ENCODE measurements around the gene SF3B6. TPM values are rescaled to one million over a fixed set of nuclear protein-coding genes. Genes with fewer than 3 reads are reported as not detected.

Gene SF3B6
- 28.6 and 46.5 TPM in 2 replicates for total RNA-seq (2011; cell fraction: chromatin; rRNA removed; ENCODE audit: low replicate concordance)
- total RNA-seq (2011; cell fraction: nucleolus; rRNA removed), result 30.5 and 30.9 TPM in 2 replicates
- 44.7 and 47.3 TPM in 2 replicates for total RNA-seq (2011; cell fraction: nucleoplasm; rRNA removed)
- total RNA-seq (2014; rRNA removed), result 170 and 188 TPM in 2 replicates
- total RNA-seq (2014; rRNA removed; fragmentation: Illumina TruSeq; extraction: Trizol), result 290 and 295 TPM in 2 replicates
- 257 and 279 TPM in 2 replicates for total RNA-seq (2015; rRNA removed; fragmentation: Illumina TruSeq; extraction: Trizol)
- 146 and 167 TPM in 2 replicates for total RNA-seq (2021)
- polyA plus RNA-seq (2011; rRNA removed), result 341 and 473 TPM in 2 replicates
- 135 and 247 TPM in 2 replicates for polyA plus RNA-seq (2011; cell fraction: cytosol; rRNA removed)
- polyA plus RNA-seq (2011; cell fraction: nucleus; rRNA removed), result 53.9 and 109 TPM in 2 replicates
- polyA plus RNA-seq (2012), result 183 and 224 TPM in 2 replicates
- 255 and 293 TPM in 2 replicates for polyA plus RNA-seq (2014; fragmentation: Illumina TruSeq; extraction: Trizol)
- polyA plus RNA-seq (2014; fragmentation: Nextera tagmentation; extraction: Ambion mirVana), result 100 to 1,000 TPM; 535 to 591 TPM
- polyA plus RNA-seq (2014; rRNA removed), result 378 and 407 TPM in 2 replicates
- 126 and 127 TPM in 2 replicates for polyA minus RNA-seq (2011; rRNA and poly(A)+ RNA removed)
- polyA minus RNA-seq (2011; cell fraction: cytosol; rRNA and poly(A)+ RNA removed), result 48.7 and 49.1 TPM in 2 replicates
- polyA minus RNA-seq (2011; cell fraction: nucleus; rRNA and poly(A)+ RNA removed), result 17.1 and 27.1 TPM in 2 replicates
- percentile 94 among the genes with signal in this experiment for Bru-seq, nascent RNA
- percentile 87 among the genes with signal in this experiment for BruChase-seq, experiment 1, labeled RNA remaining after a 2-hour chase
- percentile 87 among the genes with signal in this experiment for BruChase-seq, experiment 2, labeled RNA remaining after a 6-hour chase
- long read RNA-seq, experiment 1, transcript SF3B6-201 (4 exons, 770 nt), result major isoform, 260 of 345 reads
- long read RNA-seq, experiment 1, partial matches to known transcripts, result 26 of 345 reads
- long read RNA-seq, experiment 1, other reads (novel, unspliced or antisense), result 58 of 345 reads
- long read RNA-seq, experiment 2, transcript SF3B6-201 (4 exons, 770 nt), result major isoform, 110 of 126 reads
- long read RNA-seq, experiment 2, partial matches to known transcripts, result 9 of 126 reads
- long read RNA-seq, experiment 2, other reads (novel, unspliced or antisense), result 6 of 126 reads
- long read RNA-seq, experiment 3, transcript SF3B6-201 (4 exons, 770 nt), result major isoform, 220 of 230 reads
- long read RNA-seq, experiment 3, partial matches to known transcripts, result 2 of 230 reads
- long read RNA-seq, experiment 3, other reads (novel, unspliced or antisense), result 8 of 230 reads

GRCh38 chr2:24075915-24076848 is at the start of gene SF3B6:
Gene SF3B6, minus strand, starts transcription at chr2:24076326. Its CDS starts 97 bp downstream, at chr2:24076229.
- peak within 1 kb of the TSS; percentile 82 for H2AFZ ChIP-seq (ENCODE audit: low read depth, low read length)
- no peaks in the 10 kb centered on the region for H3K27me3 ChIP-seq (ENCODE audit: control insufficient read depth in 2 of 2, insufficient read depth in 2 of 2, low read length in 2 of 2)
- H3K9me1 ChIP-seq (ENCODE audit: control insufficient read depth, insufficient read depth, low read length), result no peaks in the 10 kb centered on the region
- in situ Hi-C loops (cut with MboI), result no loop called here
- H3K27ac ChIP-seq (ENCODE audit: extremely low read depth, low read depth, low read length), result peak within 1 kb of the TSS; percentile 75
- TSS peak; percentile 66 for BruUV-seq (replicated peaks)
- peaks cover 36% of the 10 kb centered on the region for H3K36me3 ChIP-seq (ENCODE audit: control insufficient read depth, insufficient read depth, low read length)
- WGBS (ENCODE audit: insufficient coverage, low coverage, missing lambda C conversion rate), result under 1% methylated on average over 51 of the region's 64 CpGs
- peak; percentile 98 for FAIRE-seq
- ChIA-PET CTCF (ENCODE audit: low intra/inter-chr PET ratio) (no interaction called here), POLR2A (interaction anchor here (0.5 to 1.9 kb wide), 12 partner anchors 8 to 151 kb away, joined by 3 to 16 read pairs (median 7); partner anchors contain the start of genes ATAD2B, MFSD2B, TP53I3 and WDCP)
- H3K9me3 ChIP-seq (replicated peaks; ENCODE audit: control insufficient read depth, insufficient read depth, low read depth, low read length), result no peaks in the 10 kb centered on the region
- H3K79me2 ChIP-seq (ENCODE audit: control insufficient read depth, insufficient read depth, low read length), result peaks cover 45% of the 10 kb centered on the region
- peak; percentile 94 for ATAC-seq
- H3K4me3 ChIP-seq, result peak within 1 kb of the TSS; percentile 58
- H4K20me1 ChIP-seq (replicated peaks; ENCODE audit: control insufficient read depth, insufficient read depth, low read length), result no peaks in the 10 kb centered on the region
- H3K4me2 ChIP-seq (ENCODE audit: insufficient read depth, low read length), result peak within 1 kb of the TSS; percentile 99
- peaks cover 9 to 15% of the 10 kb centered on the region in 2 experiments; a peak in 4 of 5 replicates for H3K4me1 ChIP-seq (replicated peaks in 1 of 2; ENCODE audit: control insufficient read depth in 2 of 2, insufficient read depth in 2 of 2, low read length in 2 of 2)
- peak within 1 kb of the TSS; percentile 78 to 92 for H3K9ac ChIP-seq (ENCODE audit: insufficient read depth in 1 of 2, low read depth in 2 of 2, low read length in 2 of 2)
- DNase-seq (ENCODE audit: extremely low read depth in 1 of 4, low spot score in 3 of 4), result peak; percentile 94 to 100 (median 96)
- intact Hi-C loops (cut with micrococcal nuclease), result loop anchor here (1.0 to 2.0 kb wide), 3 partner anchors 29 to 149 kb away; partner anchors contain the start of genes ATAD2B and WDCP
- TF ChIP-seq STAG1 (CRISPR knock-in tag; IDR thresholded peaks at IDR 0.05; ENCODE audit: borderline replicate concordance) (no peak), ZC3H8 (IDR thresholded peaks at IDR 0.05) (peak; percentile 23; the same call in 1 of the 2 replicates), ZNF224 (CRISPR knock-in tag; IDR thresholded peaks at IDR 0.05) (0 out of 2 replicates have a peak, but pooled peaks have one; percentile 64), XRCC3 (IDR thresholded peaks at IDR 0.05) (no peak), E2F6 (IDR thresholded peaks at IDR 0.05; ENCODE audit: borderline replicate concordance in 1 of 2, extremely low read depth in 1 of 2, insufficient read depth in 1 of 2, insufficient read length in 1 of 2, low read depth in 1 of 2, low read length in 1 of 2, poor library complexity in 1 of 2, severe bottlenecking in 1 of 2) (peak in 1 of 2 experiments; percentile 19), CEBPZ (IDR thresholded peaks at IDR 0.05; ENCODE audit: borderline replicate concordance, low read depth, low read length) (no peak), RBM34 (IDR thresholded peaks at IDR 0.05; ENCODE audit: borderline replicate concordance, insufficient read depth, low read length) (no peak)

All from K562 (cell line).